DMS53 treated with DMSO at 0.1 percent for 48 hours (cell line): ENCODE data around the gene IMPDH2.

Source experiments
- DNase-seq: peaks from one replicate; lab custom pipeline; 2025; ENCODE audit not compliant: unreplicated experiment; lab: John Stamatoyannopoulos, UW

The IMPDH2 gene

GRCh38 chr3:48984663-48985062 is 44.5 kb downstream of the IMPDH2 start:
- DNase-seq, result no peak

- no peak for DNase-seq
Observed at GRCh38 chr3:48983096-48983495, 46.1 kb downstream of the IMPDH2 start.

- DNase-seq, result no peak
Observed at GRCh38 chr3:48982686-48983085, 46.5 kb downstream of the IMPDH2 start.

- DNase-seq, result no peak
Observed at GRCh38 chr3:48982016-48982415, 47.2 kb downstream of the IMPDH2 start.

- no peak for DNase-seq
Observed at GRCh38 chr3:48980295-48980694, 48.9 kb downstream of the IMPDH2 start.

- DNase-seq, result no peak
Observed at GRCh38 chr3:48979451-48979850, 49.7 kb downstream of the IMPDH2 start.
